ENCODE data around the gene ZFR2. TPM values are rescaled to one million over a fixed set of nuclear protein-coding genes. Genes with fewer than 3 reads are reported as not detected.

ZFR2 gene
- total RNA-seq, 4 donors from 2014 or later = 0.69 TPM; not detected in 3

DNA sequence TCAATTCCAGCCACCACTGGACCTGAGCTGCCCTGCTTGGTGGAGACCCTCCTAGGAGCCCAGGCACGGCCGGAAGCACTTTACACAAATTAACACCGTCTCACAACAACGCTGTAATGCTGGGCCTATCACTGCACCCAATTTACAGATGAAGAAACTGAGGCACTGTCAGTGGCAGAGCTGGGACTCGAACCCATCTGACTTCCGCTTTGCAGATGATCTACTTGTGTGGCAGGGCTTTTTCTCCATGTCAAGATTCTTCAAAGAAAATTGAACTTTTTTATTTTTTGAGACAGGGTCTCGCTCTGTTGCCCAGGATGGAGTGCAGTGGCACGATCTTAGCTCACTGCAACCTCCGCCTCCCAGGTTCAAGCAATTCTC, 33.8 kb downstream of the ZFR2 start:
- Histone ChIP-seq H3K27me3 (peaks cover 0 to 40% (median 0%) of the 10 kb centered on the region in 4 donors), H3K36me3 (no peaks in the 10 kb centered on the region), H3K27ac (replicated peaks in 1 of 4) (no peak overlapping the region), H3K9me3 (no peaks in the 10 kb centered on the region), H3K4me1 (no peaks in the 10 kb centered on the region), H3K4me3 (no peak overlapping the region)
- 94% methylated on average over 9 of the region's 9 CpGs for WGBS
- intact Hi-C loops (cut with DNase I) = no loop called here
- no peak for DNase-seq (ENCODE audit: extremely low spot score)
- TF ChIP-seq, protein P1, sequence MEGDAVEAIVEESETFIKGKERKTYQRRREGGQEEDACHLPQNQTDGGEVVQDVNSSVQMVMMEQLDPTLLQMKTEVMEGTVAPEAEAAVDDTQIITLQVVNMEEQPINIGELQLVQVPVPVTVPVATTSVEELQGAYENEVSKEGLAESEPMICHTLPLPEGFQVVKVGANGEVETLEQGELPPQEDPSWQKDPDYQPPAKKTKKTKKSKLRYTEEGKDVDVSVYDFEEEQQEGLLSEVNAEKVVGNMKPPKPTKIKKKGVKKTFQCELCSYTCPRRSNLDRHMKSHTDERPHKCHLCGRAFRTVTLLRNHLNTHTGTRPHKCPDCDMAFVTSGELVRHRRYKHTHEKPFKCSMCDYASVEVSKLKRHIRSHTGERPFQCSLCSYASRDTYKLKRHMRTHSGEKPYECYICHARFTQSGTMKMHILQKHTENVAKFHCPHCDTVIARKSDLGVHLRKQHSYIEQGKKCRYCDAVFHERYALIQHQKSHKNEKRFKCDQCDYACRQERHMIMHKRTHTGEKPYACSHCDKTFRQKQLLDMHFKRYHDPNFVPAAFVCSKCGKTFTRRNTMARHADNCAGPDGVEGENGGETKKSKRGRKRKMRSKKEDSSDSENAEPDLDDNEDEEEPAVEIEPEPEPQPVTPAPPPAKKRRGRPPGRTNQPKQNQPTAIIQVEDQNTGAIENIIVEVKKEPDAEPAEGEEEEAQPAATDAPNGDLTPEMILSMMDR (IDR thresholded peaks at IDR 0.05) = no peak
- TF ChIP-seq EP300 (IDR thresholded peaks at IDR 0.05) = no peak
- no peak for TF ChIP-seq POLR2A (IDR thresholded peaks at IDR 0.05; ENCODE audit: low read depth)
- TF ChIP-seq POLR2AphosphoS5 (IDR thresholded peaks at IDR 0.05) = no peak

DNA sequence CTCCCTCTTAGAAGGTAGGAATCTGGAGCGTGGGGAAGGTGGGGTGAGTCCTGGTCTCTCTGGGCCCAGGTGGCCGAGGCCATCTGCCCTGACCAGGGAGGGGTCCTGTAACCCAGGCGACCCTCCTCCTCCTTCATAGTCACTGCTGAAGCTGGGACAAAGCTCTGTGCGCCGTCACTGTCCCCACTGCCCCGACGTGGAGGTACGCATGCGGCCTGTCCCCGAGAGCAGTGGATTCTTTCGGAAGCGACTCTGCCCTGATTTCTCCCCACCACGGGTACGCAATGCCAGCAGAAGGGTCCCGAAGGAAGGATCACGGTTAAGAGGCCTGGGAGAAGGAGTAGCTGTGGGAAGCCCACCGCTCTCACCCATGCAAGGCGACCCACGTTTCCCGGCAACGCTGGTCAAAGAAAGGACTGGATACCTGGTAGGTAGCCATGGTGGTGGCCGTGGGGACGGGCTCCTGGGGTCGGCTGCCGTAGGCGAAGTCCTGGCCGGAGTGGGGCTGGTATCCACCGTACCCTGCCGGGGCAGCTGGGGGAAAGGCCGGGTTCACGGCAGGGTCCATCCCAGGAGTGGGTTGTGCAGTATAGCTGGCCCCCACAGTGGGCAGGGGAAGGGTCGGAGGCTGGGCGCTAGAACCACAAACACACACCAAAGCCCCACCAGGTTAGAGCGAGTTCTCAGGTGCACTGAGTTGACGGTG, 34.3 kb downstream of the ZFR2 start:
- no peaks in the 10 kb centered on the region for H3K36me3 ChIP-seq
- intact Hi-C loops (cut with DNase I) = no loop called here
- no peak for TF ChIP-seq POLR2A (IDR thresholded peaks at IDR 0.05; ENCODE audit: low read depth)
- TF ChIP-seq EP300 (IDR thresholded peaks at IDR 0.05) = no peak
- no peak for TF ChIP-seq POLR2AphosphoS5 (IDR thresholded peaks at IDR 0.05)
- TF ChIP-seq, protein P1 (IDR thresholded peaks at IDR 0.05) = no peak
- no peak for DNase-seq (ENCODE audit: extremely low spot score)
- 90% methylated on average over 29 of the region's 35 CpGs for WGBS
- H3K27ac ChIP-seq (replicated peaks in 1 of 4) = no peak overlapping the region
- no peaks in the 10 kb centered on the region for H3K4me1 ChIP-seq
- no peak overlapping the region for H3K4me3 ChIP-seq
- H3K27me3 ChIP-seq = peaks cover 0 to 40% (median 0%) of the 10 kb centered on the region in 4 donors
- no peaks in the 10 kb centered on the region for H3K9me3 ChIP-seq

DNA sequence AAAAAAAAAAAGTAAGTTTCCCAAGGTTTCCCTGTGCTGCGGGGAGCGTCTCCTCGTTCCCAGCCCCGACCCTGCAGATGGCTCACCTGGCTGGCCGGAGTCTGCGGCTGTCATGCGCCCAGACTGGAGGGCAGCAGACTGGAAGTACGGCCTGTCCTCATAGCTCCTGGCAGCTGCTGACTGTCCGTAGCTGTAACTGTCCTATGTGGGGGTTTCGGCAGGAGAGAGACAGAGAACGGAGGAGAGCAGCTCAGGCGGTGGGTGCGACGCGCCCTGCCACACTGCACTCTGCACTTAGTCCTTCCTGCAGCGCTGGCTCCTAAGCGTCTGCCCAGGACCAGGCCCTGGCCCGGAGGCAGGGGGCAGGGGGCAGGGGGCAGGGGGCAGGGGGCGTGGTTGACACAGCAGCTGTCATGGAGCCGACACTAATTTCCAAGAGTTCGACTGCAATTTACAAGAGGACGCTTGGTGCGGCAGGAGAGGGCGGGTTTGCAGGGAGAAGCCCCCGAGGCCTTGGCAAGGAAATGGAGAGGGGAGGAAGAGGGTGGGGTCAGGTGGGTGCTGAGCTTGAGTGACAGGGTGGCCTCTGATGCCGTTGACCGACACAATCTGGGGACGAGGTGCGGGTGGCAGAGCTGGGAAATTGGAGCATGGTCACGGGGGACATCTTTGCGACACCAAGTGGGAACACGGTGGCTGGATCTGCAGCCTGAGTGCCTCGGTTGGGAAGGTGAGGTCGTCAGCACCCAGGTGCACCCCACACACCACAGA, 35.1 kb downstream of the ZFR2 start:
- Histone ChIP-seq H3K9me3 (no peaks in the 10 kb centered on the region), H3K27ac (replicated peaks in 1 of 4) (no peak overlapping the region), H3K4me1 (no peaks in the 10 kb centered on the region), H3K36me3 (no peaks in the 10 kb centered on the region), H3K27me3 (peaks cover 0 to 40% (median 0%) of the 10 kb centered on the region in 4 donors), H3K4me3 (no peak overlapping the region)
- TF ChIP-seq POLR2AphosphoS5 (IDR thresholded peaks at IDR 0.05) = no peak
- no peak for TF ChIP-seq POLR2A (IDR thresholded peaks at IDR 0.05; ENCODE audit: low read depth)
- TF ChIP-seq, protein P1 (IDR thresholded peaks at IDR 0.05) = no peak
- no peak for TF ChIP-seq EP300 (IDR thresholded peaks at IDR 0.05)
- intact Hi-C loops (cut with DNase I) = no loop called here
- no peak for DNase-seq (ENCODE audit: extremely low spot score)
- 67% methylated on average over 25 of the region's 34 CpGs for WGBS

DNA sequence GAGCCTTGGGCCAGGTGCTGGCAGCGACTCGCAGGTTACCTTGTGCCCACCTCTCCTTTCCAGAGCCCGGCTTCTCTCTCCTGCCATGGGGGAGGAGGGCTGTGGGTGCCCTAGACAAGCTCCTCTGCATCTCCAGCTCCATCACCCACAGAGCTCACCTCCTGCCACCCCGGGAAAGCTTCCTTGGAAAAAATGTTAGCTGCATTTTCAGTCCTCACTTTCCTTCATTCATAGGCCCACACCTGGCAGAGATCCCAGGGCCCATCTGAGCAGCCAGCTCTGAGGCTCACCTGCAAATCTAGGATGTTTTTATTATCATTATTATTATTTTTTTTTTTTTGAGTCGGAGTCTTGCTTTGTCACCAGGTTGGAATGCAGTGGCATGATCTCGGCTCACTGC, 36.8 kb downstream of the ZFR2 start:
- WGBS = 96% methylated on average over 6 of the region's 6 CpGs
- peaks cover 0 to 5% (median 0%) of the 10 kb centered on the region in 4 donors for H3K4me1 ChIP-seq
- no peak for TF ChIP-seq POLR2AphosphoS5 (IDR thresholded peaks at IDR 0.05)
- TF ChIP-seq EP300 (IDR thresholded peaks at IDR 0.05) = no peak
- TF ChIP-seq, protein P1 (IDR thresholded peaks at IDR 0.05) = no peak
- TF ChIP-seq POLR2A (IDR thresholded peaks at IDR 0.05; ENCODE audit: low read depth) = no peak
- intact Hi-C loops (cut with DNase I) = no loop called here
- DNase-seq (ENCODE audit: extremely low spot score) = no peak
- no peaks in the 10 kb centered on the region for H3K9me3 ChIP-seq
- H3K27me3 ChIP-seq = peaks cover 0 to 44% (median 0%) of the 10 kb centered on the region in 4 donors
- no peak overlapping the region for H3K27ac ChIP-seq (replicated peaks in 1 of 4)
- no peaks in the 10 kb centered on the region for H3K36me3 ChIP-seq
- no peak overlapping the region for H3K4me3 ChIP-seq
